Fibroblast of mammary gland (primary cell): Measurements from ENCODE around the gene SELENOV.
"Not testable (repeated sequence)": the region's sequence is repeated elsewhere in the genome, so short reads cannot be mapped to it uniquely, and the experiment has no call there.

Experiments
- DNase-seq: peaks from one replicate; pipeline ENCODE4 v3.0.0-alpha.2; 2010; ENCODE audit warnings: low read depth
- H3K4me3 ChIP-seq: 2 replicates; pipeline ENCODE4 v1.5.1; 2011; ENCODE audit warnings: low read depth, mild to moderate bottlenecking, low read length, moderate library complexity; ENCODE audit not compliant: control insufficient read depth
- TF ChIP-seq, protein P1 (sequence below): conservative IDR thresholded peaks from 2 replicates; pipeline ENCODE4 v1.5.1; 2011; ENCODE audit warnings: low read depth, low read length, inconsistent platforms; ENCODE audit not compliant: control insufficient read depth, insufficient read depth

The SELENOV gene

DNA sequence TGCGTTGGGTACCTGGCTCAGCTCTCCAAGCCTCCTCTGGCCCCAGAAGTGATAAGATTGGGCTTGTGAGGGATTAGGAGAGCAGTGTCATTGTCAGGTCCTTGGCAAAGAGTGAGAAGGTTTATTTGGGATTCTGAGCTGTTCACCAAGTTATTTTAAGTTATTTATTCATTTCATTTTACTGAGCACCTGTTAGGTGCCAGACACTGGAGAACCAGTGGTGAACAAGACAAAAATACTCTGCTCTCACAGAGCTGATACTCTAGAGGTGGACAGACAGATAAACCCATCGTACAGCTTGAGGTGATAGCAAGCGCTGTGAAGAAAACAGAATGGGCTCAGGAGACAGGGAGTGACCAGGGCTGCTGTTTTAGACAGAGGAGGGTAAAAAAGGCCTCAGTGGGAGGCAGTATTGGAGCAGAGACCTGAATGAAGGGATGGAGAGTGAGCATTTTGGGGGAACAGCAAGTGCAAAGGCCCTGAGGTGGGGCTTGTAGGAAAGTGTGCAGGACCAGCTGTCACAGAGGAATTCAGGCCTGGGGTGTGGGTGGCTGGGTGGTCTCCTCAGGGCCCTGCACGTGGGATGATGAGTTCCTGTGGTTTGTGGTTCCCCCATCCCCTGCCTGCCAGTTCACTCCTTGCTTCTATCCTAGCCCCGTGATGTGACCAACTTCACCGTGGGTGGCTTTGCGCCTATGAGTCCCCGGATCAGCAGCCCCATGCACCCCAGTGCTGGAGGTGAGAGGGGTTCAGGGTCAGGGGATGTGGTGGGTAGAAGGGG is 43.0 kb upstream of the SELENOV start:
- TF ChIP-seq, protein P1, sequence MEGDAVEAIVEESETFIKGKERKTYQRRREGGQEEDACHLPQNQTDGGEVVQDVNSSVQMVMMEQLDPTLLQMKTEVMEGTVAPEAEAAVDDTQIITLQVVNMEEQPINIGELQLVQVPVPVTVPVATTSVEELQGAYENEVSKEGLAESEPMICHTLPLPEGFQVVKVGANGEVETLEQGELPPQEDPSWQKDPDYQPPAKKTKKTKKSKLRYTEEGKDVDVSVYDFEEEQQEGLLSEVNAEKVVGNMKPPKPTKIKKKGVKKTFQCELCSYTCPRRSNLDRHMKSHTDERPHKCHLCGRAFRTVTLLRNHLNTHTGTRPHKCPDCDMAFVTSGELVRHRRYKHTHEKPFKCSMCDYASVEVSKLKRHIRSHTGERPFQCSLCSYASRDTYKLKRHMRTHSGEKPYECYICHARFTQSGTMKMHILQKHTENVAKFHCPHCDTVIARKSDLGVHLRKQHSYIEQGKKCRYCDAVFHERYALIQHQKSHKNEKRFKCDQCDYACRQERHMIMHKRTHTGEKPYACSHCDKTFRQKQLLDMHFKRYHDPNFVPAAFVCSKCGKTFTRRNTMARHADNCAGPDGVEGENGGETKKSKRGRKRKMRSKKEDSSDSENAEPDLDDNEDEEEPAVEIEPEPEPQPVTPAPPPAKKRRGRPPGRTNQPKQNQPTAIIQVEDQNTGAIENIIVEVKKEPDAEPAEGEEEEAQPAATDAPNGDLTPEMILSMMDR: no peak
- no peak for DNase-seq
- H3K4me3 ChIP-seq: no peak overlapping the region

DNA sequence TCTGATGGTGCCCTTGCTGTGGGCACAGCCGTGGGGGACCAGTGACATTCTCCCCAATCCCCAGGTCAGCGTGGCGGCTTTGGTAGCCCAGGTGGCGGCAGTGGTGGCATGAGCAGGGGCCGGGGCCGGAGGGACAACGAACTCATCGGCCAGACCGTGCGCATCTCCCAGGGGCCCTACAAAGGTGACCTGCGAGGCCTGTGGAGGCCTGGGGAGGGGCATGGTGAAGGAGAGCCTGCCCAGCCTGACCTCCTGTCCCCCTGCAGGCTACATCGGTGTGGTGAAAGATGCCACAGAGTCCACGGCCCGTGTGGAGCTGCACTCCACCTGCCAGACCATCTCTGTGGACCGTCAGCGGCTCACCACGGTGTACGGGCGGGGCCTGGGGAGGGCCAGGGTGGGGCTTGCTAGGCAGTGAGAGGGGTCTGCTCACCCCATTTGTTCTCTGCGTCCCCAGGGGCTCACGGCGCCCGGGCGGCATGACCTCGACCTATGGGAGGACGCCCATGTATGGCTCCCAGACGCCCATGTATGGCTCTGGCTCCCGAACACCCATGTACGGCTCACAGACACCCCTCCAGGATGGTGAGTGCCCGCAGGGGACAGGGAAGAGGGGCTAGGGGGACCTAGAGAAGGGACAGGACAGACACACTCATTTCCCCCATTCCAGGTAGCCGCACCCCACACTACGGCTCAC is 42.0 kb upstream of the SELENOV start:
- no peak for DNase-seq
- no peak overlapping the region for H3K4me3 ChIP-seq
- TF ChIP-seq, protein P1: no peak

DNA sequence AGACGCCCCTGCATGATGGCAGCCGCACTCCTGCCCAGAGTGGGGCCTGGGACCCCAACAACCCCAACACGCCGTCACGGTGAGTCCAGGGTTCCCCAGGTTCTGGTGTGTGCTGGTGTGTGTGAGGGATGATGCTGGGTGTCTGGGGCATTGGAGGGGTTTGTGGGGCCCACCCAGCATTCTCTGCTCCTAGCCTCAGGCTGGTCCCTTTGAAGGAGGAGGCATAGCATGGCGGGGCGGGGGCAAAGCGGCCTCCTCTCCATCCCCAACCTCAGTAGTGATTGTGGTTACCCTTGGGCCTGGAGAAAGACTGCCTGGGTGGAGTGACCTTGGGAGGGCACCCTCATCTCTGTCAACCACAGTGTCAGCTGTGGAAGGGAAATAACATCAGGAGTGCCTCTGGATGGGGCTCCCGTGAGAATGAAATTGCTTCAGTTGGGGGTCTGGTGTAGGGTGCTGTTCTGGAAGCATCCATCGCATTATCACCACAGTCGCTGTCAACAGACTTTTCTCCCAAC is 41.4 kb upstream of the SELENOV start:
- TF ChIP-seq, protein P1: no peak
- DNase-seq: no peak
- no peak overlapping the region for H3K4me3 ChIP-seq

DNA sequence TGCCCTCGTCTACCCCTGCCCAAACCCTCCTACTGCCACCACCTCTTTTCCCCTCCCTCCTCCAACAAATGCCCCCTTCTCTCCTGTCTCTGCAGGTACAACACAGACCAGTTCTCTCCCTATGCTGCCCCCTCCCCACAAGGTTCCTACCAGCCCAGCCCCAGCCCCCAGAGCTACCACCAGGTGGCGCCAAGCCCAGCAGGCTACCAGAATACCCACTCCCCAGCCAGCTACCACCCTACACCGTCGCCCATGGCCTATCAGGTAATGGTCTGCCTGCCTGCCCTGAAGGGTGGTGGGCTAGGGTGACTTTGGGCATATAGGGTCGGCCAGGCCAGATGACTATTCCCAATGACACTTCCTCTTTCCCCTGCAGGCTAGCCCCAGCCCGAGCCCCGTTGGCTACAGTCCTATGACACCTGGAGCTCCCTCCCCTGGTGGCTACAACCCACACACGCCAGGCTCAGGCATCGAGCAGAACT is 40.8 kb upstream of the SELENOV start:
- H3K4me3 ChIP-seq: no peak overlapping the region
- DNase-seq: peak; percentile 31
- TF ChIP-seq, protein P1: peak; percentile 66

DNA sequence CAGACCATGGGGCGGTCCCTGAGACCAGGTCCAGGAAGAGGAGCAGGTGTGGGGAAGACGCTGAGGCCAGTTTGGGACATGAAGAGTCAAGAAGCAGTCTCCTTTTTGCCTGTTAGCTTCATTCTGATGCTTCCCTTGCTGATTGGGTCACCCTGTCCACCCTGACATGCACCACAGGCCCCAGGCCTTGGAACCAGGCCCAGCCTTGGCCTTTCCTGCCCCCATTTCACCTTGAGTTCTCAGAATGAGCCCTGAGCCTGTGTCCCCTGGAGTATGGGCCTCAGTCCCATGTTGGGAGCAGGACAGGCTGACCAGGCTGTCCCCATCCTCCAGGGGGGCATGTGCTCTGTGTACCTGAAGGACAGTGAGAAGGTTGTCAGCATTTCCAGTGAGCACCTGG is 39.2 kb upstream of the SELENOV start:
- DNase-seq: no peak
- no peak overlapping the region for H3K4me3 ChIP-seq
- TF ChIP-seq, protein P1: no peak

DNA sequence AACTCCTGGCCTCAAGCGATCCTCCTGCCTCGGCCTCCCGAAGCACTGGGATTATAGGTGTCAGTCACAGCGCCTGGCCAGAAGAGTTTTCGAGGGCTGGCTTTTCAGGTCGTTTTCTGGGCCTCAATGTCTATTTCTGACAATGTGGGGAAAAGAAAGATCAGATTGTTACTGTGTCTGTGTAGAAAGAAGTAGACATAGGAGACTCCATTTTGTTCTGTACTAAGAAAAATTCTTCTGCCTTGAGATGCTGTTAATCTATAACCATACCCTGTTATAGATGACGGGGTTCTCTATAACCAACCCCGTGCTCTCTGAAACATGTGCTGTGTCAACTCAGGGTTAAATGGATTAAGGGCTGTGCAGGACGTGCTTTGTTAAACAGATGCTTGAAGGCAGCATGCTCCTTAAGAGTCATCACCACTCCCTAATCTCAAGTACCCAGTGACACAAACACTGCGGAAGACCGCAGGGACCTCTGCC is 35.6 kb upstream of the SELENOV start:
- H3K4me3 ChIP-seq: not testable (repeated sequence)

DNA sequence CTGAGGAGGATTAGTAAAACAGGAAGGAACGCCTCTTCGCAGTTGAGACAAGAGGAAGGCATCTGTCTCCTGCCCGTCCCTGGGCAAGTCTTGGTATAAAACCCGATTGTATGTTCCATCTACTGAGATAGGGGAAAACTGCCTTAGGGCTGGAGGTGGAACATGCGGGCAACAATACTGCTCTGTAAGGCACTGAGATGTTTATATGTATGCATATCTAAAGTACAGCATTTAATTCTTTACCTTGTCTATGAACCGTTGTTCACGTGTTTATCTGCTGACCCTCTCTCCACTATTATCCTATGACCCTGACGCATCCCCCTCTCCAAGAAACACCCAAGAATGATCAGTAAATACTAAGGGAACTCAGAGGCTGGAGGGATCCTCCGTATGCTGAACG is 35.0 kb upstream of the SELENOV start:
- DNase-seq: no peak
- peak overlapping the region; percentile 50 for H3K4me3 ChIP-seq
- TF ChIP-seq, protein P1: no peak

More for the DNA sequence above, 35.6 kb upstream of the SELENOV start:
- DNase-seq: not testable (repeated sequence)
